ENCODE measurements around the gene PORCN.

GRCh38 chrX:48459483-48459882 lies 49.3 kb upstream of the PORCN start:
- TF ChIP-seq CTCF (IDR thresholded peaks at IDR 0.05; ENCODE audit: low read depth, low read length, missing input control) (no peak), TAF1 (conservative IDR thresholded peaks at IDR 0.05) (no peak), ATF3 (IDR thresholded peaks at IDR 0.05) (no peak), SP1 (IDR thresholded peaks at IDR 0.05) (no peak), ZBTB33 (IDR thresholded peaks at IDR 0.05) (no peak), RXRA (IDR thresholded peaks at IDR 0.05) (no peak), RAD21 (IDR thresholded peaks at IDR 0.05) (no peak), FOXA1 (IDR thresholded peaks at IDR 0.05) (no peak), JUND (IDR thresholded peaks at IDR 0.05) (no peak), EGR1 (IDR thresholded peaks at IDR 0.05; ENCODE audit: low read depth in 2 of 2) (no peak), YY1 (IDR thresholded peaks at IDR 0.05) (no peak), MAX (IDR thresholded peaks at IDR 0.05) (no peak)

Measured in liver (tissue), 3 donors.